CD4-positive, alpha-beta memory T cell (primary cell): ENCODE data around the gene PTPRD. TPM values are rescaled to one million over a fixed set of nuclear protein-coding genes. Genes with fewer than 3 reads are reported as not detected.
"Not testable (repeated sequence)": the region's sequence is repeated elsewhere in the genome, so short reads cannot be mapped to it uniquely, and the experiment has no call there.

ENCODE experiments used
- CTCF ChIA-PET: fragments of 350-600 bp; sonication (Branson Sonifier 250); formaldehyde crosslinking; loops from one replicate; lab custom pipeline; 2021; ENCODE audit warnings: inconsistent platforms; ENCODE audit not compliant: partially characterized antibody; lab: Charles Lee
- POLR2A ChIA-PET: fragments of 350-600 bp; sonication (Branson Sonifier 250); formaldehyde crosslinking; loops from one replicate; lab custom pipeline; 2021; ENCODE audit not compliant: partially characterized antibody; lab: Charles Lee
- DNase-seq, 5 donors: peaks; one replicate each; pipeline versions ENCODE4 v3.0.0 to v3.0.0-alpha.2; 2020 to 2022; ENCODE audit warnings: mixed read lengths in 1 of 5
- H3K27ac ChIP-seq: one replicate; pipeline ENCODE4 v1.7.0; 2013; ENCODE audit warnings: low read depth, low read length
- H3K27me3 ChIP-seq: 2 replicates; pipeline ENCODE4 v1.7.0; 2013; ENCODE audit warnings: mild to moderate bottlenecking, low read length, moderate library complexity; ENCODE audit not compliant: insufficient read depth
- H3K36me3 ChIP-seq: 2 replicates; pipeline ENCODE4 v1.7.0; 2013; ENCODE audit warnings: mild to moderate bottlenecking, low read length, moderate library complexity; ENCODE audit not compliant: insufficient read depth
- H3K4me1 ChIP-seq: 2 replicates; pipeline ENCODE4 v1.7.0; 2013; ENCODE audit warnings: mild to moderate bottlenecking, low read length, moderate library complexity; ENCODE audit not compliant: insufficient read depth
- H3K4me3 ChIP-seq, 2 donors: one replicate each; pipeline ENCODE4 v1.7.0; 2013; ENCODE audit warnings: low read length in 2 of 2, mild to moderate bottlenecking in 1 of 2
- H3K9me3 ChIP-seq, 2 donors: one replicate each; pipeline ENCODE4 v1.7.0; 2013; ENCODE audit warnings: low read length in 2 of 2, control low read depth in 1 of 2; ENCODE audit not compliant: control insufficient read depth in 1 of 2
- H3K27ac Mint-ChIP-seq, 7 donors: one replicate each; pipeline ENCODE4 v1.8.0; 2020 to 2021; ENCODE audit warnings: mixed read lengths in 7 of 7, mild to moderate bottlenecking in 6 of 7, inconsistent platforms in 3 of 7, moderate library complexity in 3 of 7
- H3K27me3 Mint-ChIP-seq, 2 donors: one replicate each; pipeline ENCODE4 v1.8.0; 2020 to 2021; ENCODE audit warnings: mixed read lengths in 2 of 2
- H3K36me3 Mint-ChIP-seq, 2 donors: one replicate each; pipeline ENCODE4 v1.8.0; 2020 to 2021; ENCODE audit warnings: mixed read lengths in 2 of 2, inconsistent platforms in 1 of 2, mild to moderate bottlenecking in 1 of 2
- H3K4me1 Mint-ChIP-seq, 4 donors: one replicate each; pipeline ENCODE4 v1.8.0; 2020 to 2021; ENCODE audit warnings: mixed read lengths in 4 of 4, mild to moderate bottlenecking in 1 of 4
- H3K4me3 Mint-ChIP-seq, 8 donors: one replicate each; pipeline ENCODE4 v1.8.0; 2020 to 2021; ENCODE audit warnings: mixed read lengths in 8 of 8, mild to moderate bottlenecking in 7 of 8, moderate library complexity in 6 of 8, inconsistent platforms in 3 of 8
- H3K9me3 Mint-ChIP-seq, 8 donors: one replicate each; pipeline ENCODE4 v1.8.0; 2020 to 2021; ENCODE audit warnings: mixed read lengths in 8 of 8, mild to moderate bottlenecking in 5 of 8, inconsistent platforms in 3 of 8, moderate library complexity in 1 of 8
- intact Hi-C: fragments of 100-400 bp; cut with micrococcal nuclease; formaldehyde crosslinking; loops from one replicate; pipeline ENCODE4 v1.15.1; 2023
- polyA plus RNA-seq, 2 donors: library from polyadenylated mRNA; unstranded; fragments of 300-500 nt; fragmentation: Illumina TruSeq; gene quantifications; one replicate each; pipeline ENCODE4 v1.2.3, GENCODE V29; 2021
- total RNA-seq, 2 experiments: library from RNA; stranded (reverse); gene quantifications; one replicate each; pipeline ENCODE4 v1.2.3, GENCODE V29; 2021

PTPRD gene
- total and polyA plus RNA-seq, 4 experiments from 2014 or later = not detected

- H3K4me3 Mint-ChIP-seq, POLR2A ChIA-PET: not testable (repeated sequence)
These were observed 1302.1 kb downstream of the PTPRD start for GRCh38 chr9:9310743-9311142.

GRCh38 chr9:9305600-9305999 lies 1307.2 kb downstream of the PTPRD start:
- intact Hi-C loops = no loop called here
- Histone ChIP-seq H3K4me1 (no peaks in the 10 kb centered on the region), H3K9me3 (no peaks in the 10 kb centered on the region), H3K36me3 (no peaks in the 10 kb centered on the region), H3K4me3 (no peak overlapping the region), H3K27me3 (no peaks in the 10 kb centered on the region), H3K27ac (no peak overlapping the region)
- Mint-ChIP-seq H3K4me3 (no peak overlapping the region), H3K4me1 (no peaks in the 10 kb centered on the region), H3K36me3 (no peaks in the 10 kb centered on the region), H3K9me3 (peaks cover 0 to 5% (median 3%) of the 10 kb centered on the region in 8 donors), H3K27ac (no peak overlapping the region), H3K27me3 (no peaks in the 10 kb centered on the region)
- DNase-seq = no peak
- ChIA-PET CTCF (no interaction called here), POLR2A (no interaction called here)

More at GRCh38 chr9:9310743-9311142, 1302.1 kb downstream of the PTPRD start:
- H3K27ac Mint-ChIP-seq, H3K4me1 Mint-ChIP-seq, H3K4me3 ChIP-seq, H3K36me3 Mint-ChIP-seq, H3K9me3 ChIP-seq, H3K4me1 ChIP-seq, H3K27ac ChIP-seq, CTCF ChIA-PET, DNase-seq, H3K27me3 ChIP-seq, H3K9me3 Mint-ChIP-seq, H3K27me3 Mint-ChIP-seq, intact Hi-C loops, H3K36me3 ChIP-seq: not testable (repeated sequence)

GRCh38 chr9:9299134-9299533 lies 1313.7 kb downstream of the PTPRD start:
- ChIA-PET POLR2A (no interaction called here), CTCF (no interaction called here)
- no peaks in the 10 kb centered on the region for H3K4me1 ChIP-seq
- H3K9me3 Mint-ChIP-seq = peaks cover 0 to 3% (median 0%) of the 10 kb centered on the region in 8 donors
- intact Hi-C loops = no loop called here
- no peak overlapping the region for H3K4me3 Mint-ChIP-seq
- H3K27me3 ChIP-seq = no peaks in the 10 kb centered on the region
- no peak overlapping the region for H3K4me3 ChIP-seq
- no peaks in the 10 kb centered on the region for H3K9me3 ChIP-seq
- no peak overlapping the region for H3K27ac Mint-ChIP-seq
- no peak overlapping the region for H3K27ac ChIP-seq
- no peak for DNase-seq
- no peaks in the 10 kb centered on the region for H3K4me1 Mint-ChIP-seq
- H3K27me3 Mint-ChIP-seq = no peaks in the 10 kb centered on the region
- H3K36me3 Mint-ChIP-seq = no peaks in the 10 kb centered on the region
- H3K36me3 ChIP-seq = no peaks in the 10 kb centered on the region

GRCh38 chr9:9286001-9286400 lies 1326.8 kb downstream of the PTPRD start:
- H3K36me3 ChIP-seq = no peaks in the 10 kb centered on the region
- Mint-ChIP-seq H3K27me3 (no peaks in the 10 kb centered on the region), H3K4me1 (no peaks in the 10 kb centered on the region), H3K9me3 (peaks cover 0 to 6% (median 0%) of the 10 kb centered on the region in 8 donors), H3K4me3 (no peak overlapping the region), H3K36me3 (no peaks in the 10 kb centered on the region), H3K27ac (no peak overlapping the region)
- DNase-seq = no peak
- intact Hi-C loops = no loop called here
- H3K4me3 ChIP-seq = no peak overlapping the region
- H3K27ac ChIP-seq = no peak overlapping the region
- H3K4me1 ChIP-seq = no peaks in the 10 kb centered on the region
- no peaks in the 10 kb centered on the region for H3K27me3 ChIP-seq
- ChIA-PET POLR2A (no interaction called here), CTCF (no interaction called here)
- H3K9me3 ChIP-seq = no peaks in the 10 kb centered on the region

GRCh38 chr9:9284201-9284600 lies 1328.6 kb downstream of the PTPRD start:
- Mint-ChIP-seq H3K36me3 (no peaks in the 10 kb centered on the region), H3K9me3 (peaks cover 0 to 6% (median 0%) of the 10 kb centered on the region in 8 donors), H3K27me3 (no peaks in the 10 kb centered on the region), H3K27ac (no peak overlapping the region), H3K4me3 (no peak overlapping the region), H3K4me1 (no peaks in the 10 kb centered on the region)
- Histone ChIP-seq H3K27ac (no peak overlapping the region), H3K27me3 (no peaks in the 10 kb centered on the region), H3K9me3 (no peaks in the 10 kb centered on the region), H3K4me3 (no peak overlapping the region), H3K36me3 (no peaks in the 10 kb centered on the region), H3K4me1 (no peaks in the 10 kb centered on the region)
- DNase-seq = no peak
- ChIA-PET POLR2A (no interaction called here), CTCF (no interaction called here)
- intact Hi-C loops = no loop called here

GRCh38 chr9:9283159-9283986 lies 1329.4 kb downstream of the PTPRD start:
- Histone ChIP-seq H3K9me3 (no peaks in the 10 kb centered on the region), H3K27me3 (no peaks in the 10 kb centered on the region), H3K4me3 (no peak overlapping the region), H3K4me1 (no peaks in the 10 kb centered on the region), H3K36me3 (no peaks in the 10 kb centered on the region), H3K27ac (no peak overlapping the region)
- H3K27me3 Mint-ChIP-seq = no peaks in the 10 kb centered on the region
- no peak overlapping the region for H3K27ac Mint-ChIP-seq
- no peaks in the 10 kb centered on the region for H3K36me3 Mint-ChIP-seq
- H3K9me3 Mint-ChIP-seq = peaks cover 0 to 6% (median 0%) of the 10 kb centered on the region in 8 donors
- H3K4me3 Mint-ChIP-seq = no peak overlapping the region
- POLR2A ChIA-PET = no interaction called here
- CTCF ChIA-PET = no interaction called here
- intact Hi-C loops = no loop called here
- no peak for DNase-seq
- H3K4me1 Mint-ChIP-seq = no peaks in the 10 kb centered on the region

- H3K9me3 ChIP-seq = no peaks in the 10 kb centered on the region
- H3K4me1 ChIP-seq = no peaks in the 10 kb centered on the region
- Mint-ChIP-seq H3K9me3 (peaks cover 0 to 9% (median 0%) of the 10 kb centered on the region in 8 donors), H3K27ac (no peak overlapping the region), H3K27me3 (no peaks in the 10 kb centered on the region), H3K36me3 (no peaks in the 10 kb centered on the region), H3K4me3 (no peak overlapping the region), H3K4me1 (no peaks in the 10 kb centered on the region)
- no peaks in the 10 kb centered on the region for H3K36me3 ChIP-seq
- no peak overlapping the region for H3K4me3 ChIP-seq
- no peaks in the 10 kb centered on the region for H3K27me3 ChIP-seq
- intact Hi-C loops = no loop called here
- DNase-seq = no peak
- H3K27ac ChIP-seq = no peak overlapping the region
- CTCF ChIA-PET = no interaction called here
- POLR2A ChIA-PET = no interaction called here
These were observed 1337.2 kb downstream of the PTPRD start for GRCh38 chr9:9275601-9276000.
